Activated gamma-delta T cell (primary cell): ENCODE data around the gene COL25A1.

ENCODE experiments used
- DNase-seq: peaks from one replicate; lab custom pipeline; 2025; lab: John Stamatoyannopoulos, UW

Gene COL25A1

DNA sequence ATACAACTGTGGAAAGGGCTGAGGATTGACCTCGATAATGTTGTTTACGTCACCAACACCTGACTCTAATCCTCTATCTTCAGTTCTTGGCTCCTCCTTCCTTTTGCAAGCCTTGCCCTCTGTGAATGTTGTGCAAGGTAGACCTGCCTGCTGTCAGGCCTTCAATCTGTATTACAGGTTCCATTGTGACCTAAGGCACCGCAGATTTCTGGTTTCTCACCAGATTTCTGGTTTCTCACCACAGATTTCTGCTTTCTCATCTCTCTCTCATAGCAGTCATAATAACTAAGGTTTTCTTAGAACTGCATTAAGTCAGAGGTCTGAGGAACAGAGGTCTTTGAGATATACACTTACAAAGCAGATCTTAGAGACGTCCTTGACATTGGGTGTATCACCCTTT, 488.1 kb downstream of the COL25A1 start:
- no peak for DNase-seq

DNA sequence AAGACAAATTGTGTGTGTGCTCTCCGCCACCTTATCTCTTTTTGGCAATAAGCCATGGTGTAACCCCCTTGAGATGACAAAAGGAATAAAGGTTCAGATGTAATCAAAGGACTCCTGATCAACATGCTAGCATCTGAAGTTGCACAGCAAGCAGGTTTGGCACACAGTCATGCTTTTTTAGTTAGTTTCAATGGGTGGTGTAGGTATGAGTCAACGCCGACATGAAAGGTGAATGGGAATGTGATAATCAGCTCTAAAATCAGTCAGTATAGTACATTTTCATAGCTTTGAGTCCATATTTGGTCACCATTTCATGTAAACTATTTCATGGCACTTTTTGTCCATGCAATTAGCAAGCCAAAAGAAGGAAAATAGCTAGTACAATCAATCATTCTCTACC, 489.2 kb downstream of the COL25A1 start:
- no peak for DNase-seq

DNA sequence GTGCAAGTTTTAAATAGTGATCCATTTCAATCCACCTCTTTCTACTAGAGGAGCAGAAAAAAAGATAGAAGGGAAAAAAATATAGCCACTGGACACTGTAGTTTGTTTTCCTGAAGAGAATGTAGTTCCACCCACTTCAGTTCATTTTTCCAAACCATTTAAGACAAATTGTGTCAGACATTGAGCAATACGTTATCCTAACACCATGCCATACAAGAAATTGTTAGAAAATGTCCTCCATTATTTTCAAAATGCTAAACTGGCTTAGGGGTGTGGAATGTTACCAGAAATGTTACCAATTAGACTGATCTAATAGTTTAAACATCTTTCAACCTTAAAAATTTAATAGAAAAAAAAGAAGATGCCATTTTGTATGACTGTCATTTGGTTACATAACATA, 491.0 kb downstream of the COL25A1 start:
- DNase-seq: no peak

DNA sequence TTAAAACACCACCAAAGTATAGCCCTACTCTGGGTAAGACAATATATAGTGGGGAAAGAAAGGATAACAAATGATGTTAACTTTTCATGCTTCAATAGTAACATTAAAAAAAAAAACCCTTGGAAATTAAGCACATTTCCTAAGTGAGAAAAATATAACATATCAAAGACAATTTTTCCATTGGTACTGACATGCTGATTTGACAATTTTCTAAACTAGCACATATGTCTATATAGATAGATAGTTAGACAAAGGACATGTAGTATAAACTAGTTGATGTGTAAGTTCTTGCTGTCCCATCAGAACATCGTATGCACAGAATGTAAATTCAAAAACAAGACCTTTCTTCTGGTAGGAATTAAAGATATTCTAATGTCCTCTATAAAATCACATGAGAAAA, 492.4 kb downstream of the COL25A1 start:
- DNase-seq: no peak

DNA sequence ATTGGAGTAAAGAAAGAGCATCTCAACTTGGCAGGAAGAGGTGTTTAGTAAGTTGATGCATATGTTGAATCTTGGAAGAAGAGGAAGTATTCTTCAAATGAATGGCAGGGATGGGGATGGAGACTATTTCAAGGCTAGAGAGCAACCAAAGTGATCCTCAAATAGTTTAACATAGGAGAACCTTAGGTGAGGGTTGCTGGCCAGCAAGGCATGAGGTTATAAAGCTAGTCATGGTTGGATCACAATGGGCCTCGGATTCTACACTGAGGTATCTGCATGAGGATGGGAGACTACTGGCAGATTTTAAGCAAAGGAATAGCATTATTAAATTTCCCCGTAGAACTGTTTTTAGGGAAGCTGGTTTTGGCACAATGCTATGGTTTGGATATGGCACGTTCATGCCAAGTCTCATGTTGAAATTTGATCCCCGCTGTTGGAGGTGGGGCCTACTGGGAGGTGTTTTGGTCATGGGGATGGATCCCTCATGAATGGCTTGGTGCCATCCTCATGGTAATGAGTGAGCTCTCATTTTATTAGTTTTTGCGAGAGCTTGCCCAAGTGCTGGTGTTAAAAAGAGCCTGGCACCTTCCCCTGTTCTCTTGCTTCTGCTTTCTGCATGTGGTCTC, 497.7 kb downstream of the COL25A1 start:
- no peak for DNase-seq

DNA sequence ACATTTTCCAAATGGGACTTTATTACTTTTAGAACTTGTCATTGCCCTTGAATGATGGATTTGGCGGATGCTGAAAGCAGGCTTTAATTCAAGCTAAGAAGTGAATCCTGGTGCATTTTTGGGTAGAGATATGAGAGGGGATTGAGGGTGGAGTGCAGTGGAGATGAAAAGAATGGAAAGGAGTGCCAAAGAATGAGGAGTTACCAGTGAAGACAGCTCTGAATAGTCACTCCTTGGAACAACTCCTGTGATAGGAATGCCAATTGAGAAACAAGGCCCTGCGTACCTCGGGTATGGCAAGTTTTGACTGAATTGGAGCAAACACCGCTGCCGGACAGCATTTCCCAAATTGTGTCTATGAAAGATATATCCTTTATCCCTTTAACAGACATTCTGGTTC, 503.2 kb downstream of the COL25A1 start:
- DNase-seq: no peak

DNA sequence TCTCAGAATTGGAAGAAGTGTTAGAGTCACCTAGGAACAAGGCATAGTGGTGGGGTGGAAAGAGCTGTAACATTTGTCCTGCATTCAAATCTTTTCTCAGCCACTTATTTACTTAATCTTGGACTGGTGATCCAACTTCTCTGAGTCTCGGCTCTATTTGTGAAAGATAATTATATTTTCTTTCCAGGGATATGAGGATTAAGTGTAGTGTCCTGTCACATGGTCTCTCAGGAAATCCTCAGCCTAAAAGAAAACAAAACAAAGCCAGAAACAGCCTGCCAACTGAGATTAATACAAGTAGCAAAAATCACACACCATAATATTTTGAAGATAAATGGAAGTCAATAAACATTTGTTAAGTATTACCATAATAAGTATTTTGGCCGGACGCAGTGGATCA, 506.3 kb downstream of the COL25A1 start:
- no peak for DNase-seq

DNA sequence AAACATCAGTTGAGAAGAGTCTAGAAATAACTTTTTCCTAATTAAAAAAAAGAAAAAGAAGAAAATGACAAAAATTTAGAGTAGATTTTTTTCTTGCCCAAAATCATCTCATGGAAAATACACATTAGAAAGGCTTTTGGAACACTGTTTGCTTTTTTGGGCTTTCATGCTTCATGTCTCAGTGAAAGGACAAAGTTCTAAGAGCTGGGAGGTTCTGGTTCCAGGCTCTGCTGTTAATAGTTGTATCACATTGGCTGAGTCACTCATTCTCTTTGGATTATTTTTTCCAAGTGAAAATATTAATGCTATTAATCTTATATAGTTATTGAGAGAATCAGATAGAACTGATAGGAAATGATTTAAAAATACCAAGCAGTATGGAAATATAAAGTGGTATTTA, 506.7 kb downstream of the COL25A1 start:
- no peak for DNase-seq

DNA sequence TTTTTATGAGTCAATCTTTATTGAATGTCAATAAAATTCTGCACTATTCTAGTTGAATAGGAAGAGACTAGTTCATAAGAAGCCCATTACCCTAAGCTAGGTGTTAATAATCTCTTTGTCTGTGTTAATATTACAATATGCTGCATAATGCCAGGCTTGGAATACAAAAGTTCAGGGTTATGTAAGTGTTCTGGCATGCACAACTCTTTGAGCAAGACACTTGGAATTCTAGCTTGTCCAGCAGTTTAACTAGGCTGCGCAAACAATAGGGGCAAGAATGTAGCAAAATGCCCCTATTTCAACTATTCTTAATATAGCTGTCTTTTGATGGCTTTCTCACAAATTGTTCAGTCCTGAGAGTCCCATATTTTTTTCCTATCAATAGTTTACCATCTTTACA, 508.3 kb downstream of the COL25A1 start:
- no peak for DNase-seq

DNA sequence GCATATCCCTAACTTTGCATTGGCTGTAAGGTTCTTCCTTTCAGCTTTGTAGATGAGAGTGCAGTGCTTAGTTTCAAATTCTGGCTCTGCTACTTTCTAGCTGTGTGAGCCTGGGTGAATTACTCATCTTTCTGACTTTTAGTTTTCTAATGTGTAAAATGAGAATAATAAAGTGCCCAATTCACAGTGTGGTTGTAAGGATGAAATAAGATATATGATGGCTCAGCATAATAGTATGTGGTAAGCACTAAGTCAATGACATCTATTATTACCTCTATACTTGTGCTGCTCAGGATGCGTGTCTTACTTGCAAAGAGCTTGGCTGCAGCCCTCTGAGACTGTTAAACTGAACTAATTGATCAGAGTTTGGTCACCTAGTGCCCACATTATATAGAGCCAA, 509.0 kb downstream of the COL25A1 start:
- no peak for DNase-seq

DNA sequence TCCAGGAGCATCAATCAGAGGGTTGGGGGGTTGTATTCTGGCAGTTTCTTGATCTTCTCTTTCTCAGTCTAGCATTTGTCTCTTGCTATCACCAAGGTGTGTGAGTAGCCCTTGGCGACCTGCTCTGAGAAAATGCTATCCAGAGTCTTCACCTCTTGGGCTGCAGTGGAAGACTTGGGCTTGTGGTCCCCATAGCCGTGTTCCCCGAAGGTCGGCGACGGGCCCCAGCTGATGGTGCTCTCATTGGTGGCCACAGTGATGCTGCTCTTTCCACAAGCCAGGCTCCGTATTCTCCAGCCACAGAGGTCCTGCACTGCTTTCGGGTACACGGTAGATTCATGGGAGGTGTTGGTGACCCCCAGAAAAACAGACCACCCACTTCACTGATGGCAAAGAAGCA, 513.7 kb downstream of the COL25A1 start:
- no peak for DNase-seq

DNA sequence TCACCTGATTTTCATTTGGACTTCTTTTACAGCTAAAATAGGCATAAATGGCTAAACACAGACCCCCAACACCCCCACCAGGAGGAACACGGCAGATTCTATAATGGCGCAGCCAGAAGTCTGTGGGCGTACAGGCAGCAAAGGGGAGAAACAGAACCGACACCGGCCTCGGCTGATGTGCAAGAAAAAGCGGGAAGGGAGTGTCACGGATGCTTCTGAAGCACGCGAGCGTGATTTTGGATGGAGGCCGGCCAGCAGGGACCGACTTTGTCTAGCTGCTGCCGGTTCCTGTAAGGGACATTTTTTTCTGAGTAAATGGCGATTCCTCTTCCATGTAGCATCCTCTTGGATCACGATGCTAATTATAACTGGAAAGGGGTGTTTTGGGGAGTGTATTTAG, 514.7 kb downstream of the COL25A1 start:
- DNase-seq: no peak

DNA sequence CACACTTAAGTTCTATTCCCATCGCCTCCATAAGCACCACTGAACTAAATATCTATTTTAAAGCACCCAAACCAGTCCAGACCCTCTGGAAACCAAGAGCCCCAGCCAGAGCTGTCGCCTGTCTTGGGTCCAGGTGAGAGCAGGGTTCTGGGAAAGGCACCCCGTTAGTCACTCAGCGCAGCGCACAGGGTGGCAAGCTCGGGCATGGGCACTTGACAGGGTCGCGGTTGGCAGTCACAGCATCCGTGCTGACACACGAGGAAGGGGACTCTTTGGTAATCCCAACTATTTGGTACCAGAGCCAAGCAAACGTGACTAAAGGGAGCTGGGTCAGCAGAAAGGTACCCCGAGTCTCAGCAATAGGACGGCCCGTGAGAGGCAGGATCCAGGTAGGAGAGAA, 515.4 kb downstream of the COL25A1 start:
- peak; percentile 3 for DNase-seq

DNA sequence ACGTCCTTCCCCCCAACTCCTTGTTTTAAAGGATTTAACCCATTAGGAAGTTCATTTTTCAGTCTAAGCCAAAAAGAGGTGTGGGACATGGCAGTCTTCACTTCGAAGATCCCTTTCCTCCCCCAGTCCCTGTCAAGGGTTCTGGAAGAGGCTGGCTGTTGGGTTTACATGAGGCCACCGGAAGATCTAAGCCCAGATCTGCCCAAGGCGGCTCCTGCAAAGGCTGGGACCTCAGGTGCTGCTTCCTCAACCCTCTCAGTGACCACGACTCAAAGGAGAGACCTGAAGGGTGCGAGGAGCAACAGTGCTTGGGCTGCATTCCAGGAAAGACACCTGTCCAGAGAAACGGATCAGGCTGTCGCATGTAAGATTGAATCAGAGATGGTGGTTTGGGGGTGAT, 516.1 kb downstream of the COL25A1 start:
- DNase-seq: no peak

DNA sequence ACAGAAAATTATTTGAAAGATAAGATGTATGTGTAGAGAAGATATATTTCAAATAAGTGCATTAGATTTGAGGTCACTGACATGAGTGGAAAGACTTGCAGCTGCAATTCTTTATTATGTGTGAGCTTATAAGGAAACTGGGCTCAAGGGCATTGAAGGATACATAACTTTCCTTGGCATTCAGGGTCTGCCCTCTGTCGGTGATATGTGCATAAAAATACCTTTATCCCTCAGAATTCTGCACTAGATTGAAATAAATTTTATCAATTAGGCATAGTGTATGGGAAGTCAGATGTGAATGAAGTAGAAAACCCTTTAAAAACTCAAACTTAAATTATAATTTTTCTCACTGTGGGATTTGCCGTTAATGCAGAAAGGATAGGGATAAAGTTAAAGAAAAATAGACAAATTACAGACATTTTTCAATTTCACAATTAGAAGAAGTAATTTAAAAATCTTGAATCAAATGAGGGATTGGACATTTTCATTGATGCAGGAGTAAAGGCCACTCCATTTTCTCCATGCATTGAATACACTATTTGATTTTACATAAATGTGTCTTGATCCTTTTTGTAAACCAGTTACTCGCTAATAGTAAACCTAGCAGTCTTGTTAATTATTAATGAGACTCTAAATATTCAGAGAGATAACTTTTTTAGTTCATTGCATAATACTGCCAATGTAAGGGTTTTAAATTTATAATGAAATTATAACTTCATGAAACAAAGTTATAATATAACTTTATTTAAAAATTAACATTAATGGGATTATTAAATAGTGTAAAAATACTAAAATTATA, 518.6 kb downstream of the COL25A1 start:
- no peak for DNase-seq

DNA sequence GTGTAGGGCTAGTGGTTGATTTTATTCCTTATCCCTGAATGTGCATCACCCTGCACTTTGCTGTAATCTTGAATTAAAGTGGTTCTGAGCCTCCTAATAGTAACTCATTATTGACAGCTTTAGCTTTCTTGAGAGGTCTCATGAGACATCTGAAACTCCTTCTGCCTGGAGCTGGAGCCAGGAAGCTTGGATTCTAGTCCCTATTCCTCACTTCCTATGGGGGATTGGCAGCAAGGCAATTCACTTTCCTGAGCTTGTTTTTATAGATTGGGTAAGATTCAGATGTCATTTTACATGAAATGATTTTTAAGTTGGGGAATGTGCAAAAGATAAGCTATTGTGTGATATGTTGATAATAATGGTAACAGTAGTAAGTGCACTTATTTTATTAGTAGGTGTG, 522.5 kb downstream of the COL25A1 start:
- DNase-seq: no peak

DNA sequence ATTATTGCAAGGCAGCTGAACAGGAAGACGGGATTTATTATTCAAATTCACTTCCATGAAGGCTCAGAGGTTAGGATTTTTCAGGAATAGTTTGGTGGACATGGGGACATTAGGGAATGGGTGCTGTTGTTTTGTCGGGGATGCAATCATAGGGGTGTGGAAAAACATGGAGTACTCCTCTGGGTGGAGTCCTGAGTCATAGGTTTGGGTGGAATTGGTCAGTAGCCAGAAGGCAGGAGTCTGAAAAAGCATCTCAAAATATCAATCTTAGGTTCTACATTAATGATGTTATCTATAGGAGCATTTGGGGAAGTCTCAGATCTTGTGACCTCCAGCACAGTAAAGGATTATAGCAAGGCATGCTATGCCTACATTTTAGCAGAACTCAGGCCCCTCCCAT, 525.1 kb downstream of the COL25A1 start:
- DNase-seq: no peak

DNA sequence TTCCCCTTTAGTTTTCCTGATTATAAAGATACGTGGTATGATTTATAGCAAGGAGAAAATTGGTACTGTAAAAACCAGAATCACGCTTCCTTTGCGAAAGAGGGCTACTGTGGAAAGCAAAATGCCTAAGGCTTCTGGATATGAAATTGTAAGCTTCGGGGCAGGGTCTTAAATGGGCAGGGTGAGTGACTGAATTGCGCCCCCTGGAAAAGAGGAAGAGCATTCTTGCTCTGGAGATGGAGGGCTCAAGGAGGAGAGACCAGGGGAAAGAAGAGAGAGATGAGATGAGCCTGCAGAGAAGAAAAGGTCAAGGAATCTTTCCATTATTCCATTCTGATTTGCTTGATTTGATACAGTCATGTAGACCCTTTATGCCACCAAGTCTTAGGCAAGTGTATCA, 526.5 kb downstream of the COL25A1 start:
- no peak for DNase-seq

DNA sequence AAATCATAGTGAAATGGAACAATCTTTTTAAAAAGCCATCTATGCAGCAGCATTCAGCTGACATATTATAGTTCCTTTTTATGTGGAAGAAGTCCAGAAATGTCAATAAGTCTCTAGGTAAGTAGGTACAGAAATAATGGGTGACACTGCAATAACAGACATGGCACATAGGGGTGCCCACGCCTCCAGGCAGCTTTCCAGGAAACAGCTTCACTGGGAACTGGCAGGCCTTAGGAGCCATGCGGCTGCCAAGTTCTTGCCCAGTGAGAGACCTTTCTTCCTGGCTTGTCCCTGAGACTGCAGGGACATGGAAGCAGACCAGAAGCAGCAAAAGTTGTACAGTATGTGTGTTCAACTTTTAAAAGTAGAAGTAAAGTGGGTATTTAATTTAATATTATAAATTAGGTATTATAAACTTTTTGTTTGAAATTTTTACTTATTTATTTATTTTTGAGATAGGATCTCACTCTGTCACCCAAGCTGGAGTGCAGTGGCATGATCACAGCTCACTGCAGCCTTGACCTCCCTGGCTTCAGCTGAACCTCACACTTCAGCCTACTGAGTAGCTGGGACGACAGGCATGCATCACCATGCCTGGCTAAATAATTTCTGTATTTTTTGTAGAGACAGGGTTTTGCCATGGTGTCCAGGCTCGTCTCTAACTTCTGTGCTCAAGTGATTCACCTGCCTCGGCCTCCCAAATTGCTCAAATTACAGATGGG, 527.5 kb downstream of the COL25A1 start:
- no peak for DNase-seq

DNA sequence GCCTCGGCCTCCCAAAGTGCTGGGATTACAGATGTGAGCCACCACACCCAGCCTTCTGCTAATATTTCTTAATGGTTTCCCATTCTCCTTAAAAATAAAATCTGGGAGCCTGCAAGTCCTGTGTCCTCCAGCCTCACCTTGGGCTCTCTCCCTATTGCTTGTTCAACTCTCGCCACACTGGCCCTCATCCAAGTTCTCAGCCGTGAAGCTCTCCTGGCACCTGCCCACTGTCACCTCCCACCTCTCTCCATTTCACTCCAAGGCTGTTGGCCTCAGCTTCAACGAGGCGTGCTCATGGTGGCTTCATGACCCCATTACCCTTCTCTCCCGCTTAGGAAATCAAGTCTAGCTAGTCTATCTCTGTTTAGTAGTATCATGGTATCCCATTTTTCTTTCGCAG, 530.1 kb downstream of the COL25A1 start:
- DNase-seq: no peak

DNA sequence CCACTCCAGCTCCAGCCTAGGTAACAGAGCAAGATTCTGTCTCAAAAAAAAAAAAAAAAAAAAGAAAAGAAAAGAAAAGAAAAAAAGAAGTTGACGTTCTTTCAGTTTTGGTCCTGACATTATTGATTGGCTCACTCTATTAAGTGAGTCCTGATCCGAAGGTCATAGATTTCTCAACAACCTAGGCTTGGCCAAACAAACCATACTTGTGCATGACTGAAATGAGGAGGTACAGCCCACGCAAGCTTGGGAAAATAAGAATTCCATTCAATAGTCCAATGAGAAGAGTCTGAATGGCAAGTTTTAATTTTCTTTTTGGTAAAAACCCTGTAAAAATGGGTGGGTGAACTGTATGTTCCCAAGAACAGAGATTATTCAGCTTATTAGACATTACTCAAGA, 536.4 kb downstream of the COL25A1 start:
- DNase-seq: no peak

DNA sequence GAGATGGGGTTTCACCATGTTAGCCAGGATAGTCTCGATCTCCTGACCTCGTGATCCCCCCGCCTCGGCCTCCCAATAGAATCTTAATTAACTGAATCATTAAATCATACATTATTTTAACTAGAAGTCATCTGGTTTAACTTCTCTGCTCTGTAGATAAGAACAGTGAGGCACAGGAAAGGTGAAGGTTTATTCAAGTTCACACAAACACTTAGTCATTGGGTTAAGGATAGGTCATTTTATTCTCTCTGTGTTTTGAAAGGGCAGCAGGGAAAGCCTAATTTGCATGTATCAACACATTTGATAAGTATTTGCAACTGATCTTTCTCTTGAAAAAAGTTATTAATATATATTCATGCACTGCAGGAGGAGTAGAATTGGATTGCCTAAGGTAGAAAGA, 538.5 kb downstream of the COL25A1 start:
- no peak for DNase-seq

DNA sequence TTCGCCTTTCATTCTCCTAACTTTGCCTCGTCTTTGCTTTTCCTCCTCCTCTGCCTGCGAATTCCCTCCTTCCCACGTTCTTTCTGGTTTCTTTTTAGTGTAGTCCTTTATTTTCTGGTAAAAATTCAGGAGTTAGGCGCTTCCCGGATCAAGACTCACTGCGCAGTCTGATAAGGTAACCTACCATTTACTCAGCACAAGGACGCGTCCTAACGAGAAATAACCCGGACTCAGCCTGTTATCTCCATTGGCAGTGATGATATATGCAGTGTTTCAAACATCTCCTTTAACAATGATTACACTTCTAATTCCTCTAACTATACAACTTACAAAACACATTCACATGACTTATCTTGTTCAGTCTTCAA, 539.2 kb downstream of the COL25A1 start:
- no peak for DNase-seq
